ENCODE results near the gene ROGDI.

Gene ROGDI

GRCh38 chr16:4760221-4760910 lies 42.1 kb downstream of the ROGDI start:
- no peak for TF ChIP-seq CTCF (IDR thresholded peaks at IDR 0.05)

GRCh38 chr16:4755687-4756086 lies 46.7 kb downstream of the ROGDI start:
- TF ChIP-seq CTCF (IDR thresholded peaks at IDR 0.05): no peak

GRCh38 chr16:4754865-4755264 lies 47.6 kb downstream of the ROGDI start:
- no peak for TF ChIP-seq CTCF (IDR thresholded peaks at IDR 0.05)

GRCh38 chr16:4753227-4753626 lies 49.2 kb downstream of the ROGDI start:
- no peak for TF ChIP-seq CTCF (IDR thresholded peaks at IDR 0.05)

- TF ChIP-seq CTCF (IDR thresholded peaks at IDR 0.05): no peak
Observed at GRCh38 chr16:4752351-4753100, 49.9 kb downstream of the ROGDI start.

GRCh38 chr16:4750896-4751295 lies 51.5 kb downstream of the ROGDI start:
- TF ChIP-seq CTCF (IDR thresholded peaks at IDR 0.05): no peak

- TF ChIP-seq CTCF (IDR thresholded peaks at IDR 0.05): no peak
Observed at GRCh38 chr16:4749700-4750257, 52.7 kb downstream of the ROGDI start.

Data from LNCAP (cell line).